HG02973 (cell line): ENCODE results near the gene FRS3.

ENCODE experiments used
- ATAC-seq: cut with Tn5 transposase; IDR thresholded peaks from one replicate; pipeline ENCODE4 v1.9.1; 2021; ENCODE audit warnings: moderate library complexity; ENCODE audit not compliant: unreplicated experiment

The FRS3 gene

DNA sequence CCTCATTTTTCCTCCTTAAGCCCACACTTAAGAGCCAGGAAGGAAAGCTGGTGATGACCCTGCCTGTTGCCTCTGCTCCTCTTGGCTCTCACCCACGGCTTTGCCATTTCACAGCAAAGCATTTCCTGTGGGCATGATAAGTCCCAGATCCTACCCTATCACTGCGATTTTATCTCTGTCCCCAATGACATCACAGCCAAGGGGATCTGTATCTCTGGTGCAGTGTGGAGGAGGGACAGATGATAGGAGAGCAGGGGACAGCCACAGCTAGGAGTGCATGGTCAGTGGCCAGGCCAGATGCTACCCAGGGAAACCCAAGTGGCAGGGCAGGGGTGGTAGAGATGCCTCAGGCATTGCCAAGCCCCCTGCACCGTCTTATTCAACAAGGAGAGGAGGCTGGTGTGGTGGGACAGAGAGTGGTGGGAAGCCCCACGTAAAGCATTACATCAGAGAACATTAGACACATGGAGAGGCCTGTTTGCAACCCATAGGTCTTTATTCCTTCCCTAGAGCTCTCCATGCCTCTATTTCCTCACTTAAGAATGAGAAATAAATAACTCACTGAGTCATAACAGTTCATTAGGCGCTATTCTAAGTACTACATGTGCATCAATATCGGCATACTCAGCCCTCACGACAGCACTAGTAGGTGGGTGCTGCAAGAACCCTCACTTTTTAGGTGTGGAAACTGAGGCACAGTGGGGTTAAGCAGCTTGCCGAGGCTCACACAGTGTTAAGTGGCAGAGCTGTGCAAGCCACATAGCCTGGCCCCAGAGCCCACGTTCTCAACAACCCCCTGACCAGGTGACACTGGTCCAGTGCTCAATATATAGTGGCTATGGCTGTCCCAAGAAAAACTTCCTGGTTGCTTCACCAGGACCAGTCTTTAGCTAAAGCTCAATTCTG is 48.9 kb downstream of the FRS3 start:
- no peak for ATAC-seq

DNA sequence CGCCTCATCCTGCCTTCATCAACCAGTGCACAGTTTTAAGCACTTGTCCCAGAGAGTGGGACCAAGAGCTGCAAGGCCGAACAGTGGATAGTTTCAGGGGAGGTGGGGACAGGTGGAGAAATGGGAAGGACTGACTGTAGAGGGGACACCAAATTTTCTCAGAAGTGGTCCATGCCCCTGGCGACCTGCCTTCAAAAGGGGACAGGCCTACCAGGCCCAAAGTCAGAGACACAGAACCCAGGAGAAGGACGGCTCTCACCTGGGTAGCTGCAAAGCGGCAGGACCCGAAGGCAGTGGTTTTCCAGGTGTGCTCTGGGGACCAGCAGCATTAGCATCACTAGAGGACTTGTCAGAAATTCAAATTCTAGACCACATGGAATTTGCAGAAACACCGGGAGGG is 50.1 kb downstream of the FRS3 start:
- no peak for ATAC-seq

GRCh38 chr6:41728954-41729353 is 50.7 kb downstream of the FRS3 start:
- no peak for ATAC-seq

- ATAC-seq: no peak
Measured at GRCh38 chr6:41728073-41728936, 51.4 kb downstream of the FRS3 start.

DNA sequence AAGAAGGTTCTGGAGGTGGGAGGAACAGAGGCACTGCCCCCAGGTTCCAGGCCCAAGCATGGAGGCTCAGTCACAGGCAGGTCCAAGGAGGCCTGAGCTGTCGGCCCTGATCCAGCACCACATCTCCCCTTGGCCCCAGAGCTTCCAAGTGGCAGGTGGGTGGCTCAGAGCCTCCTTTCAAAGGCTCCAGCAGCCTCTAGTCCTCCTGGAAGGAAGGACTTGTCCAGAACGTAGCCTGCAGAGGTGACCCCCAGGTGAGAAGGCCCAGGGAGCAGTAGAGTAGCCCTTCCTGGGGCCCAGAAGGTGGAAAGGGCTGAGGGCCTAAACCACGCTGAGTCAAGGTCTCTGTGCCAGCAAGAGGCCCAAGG is 52.0 kb downstream of the FRS3 start:
- no peak for ATAC-seq

DNA sequence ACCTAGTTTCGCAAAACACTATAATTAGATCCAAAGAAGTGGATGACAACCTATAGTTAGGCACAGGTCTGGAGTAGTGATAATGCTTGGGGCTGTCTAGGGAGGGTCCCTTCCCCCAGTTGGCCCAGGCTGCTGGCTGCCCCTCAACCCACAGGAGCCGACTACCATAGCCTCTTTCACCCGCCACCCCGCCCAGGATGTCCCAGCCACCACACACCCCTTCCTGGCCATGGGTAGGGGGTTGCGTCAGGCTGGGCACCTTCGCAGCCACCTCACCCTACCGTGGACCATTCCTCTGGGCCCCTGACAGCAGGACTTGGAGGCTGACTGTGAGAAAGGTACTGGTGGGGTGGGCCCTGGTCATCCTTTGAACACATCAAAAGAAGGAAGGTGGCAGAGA is 52.8 kb downstream of the FRS3 start:
- no peak for ATAC-seq

GRCh38 chr6:41724586-41725501 is 54.9 kb downstream of the FRS3 start:
- ATAC-seq: no peak

- ATAC-seq: no peak
Measured at GRCh38 chr6:41724228-41724580, 55.5 kb downstream of the FRS3 start.

GRCh38 chr6:41723530-41724227 is 56.0 kb downstream of the FRS3 start:
- ATAC-seq: peak; percentile 64

DNA sequence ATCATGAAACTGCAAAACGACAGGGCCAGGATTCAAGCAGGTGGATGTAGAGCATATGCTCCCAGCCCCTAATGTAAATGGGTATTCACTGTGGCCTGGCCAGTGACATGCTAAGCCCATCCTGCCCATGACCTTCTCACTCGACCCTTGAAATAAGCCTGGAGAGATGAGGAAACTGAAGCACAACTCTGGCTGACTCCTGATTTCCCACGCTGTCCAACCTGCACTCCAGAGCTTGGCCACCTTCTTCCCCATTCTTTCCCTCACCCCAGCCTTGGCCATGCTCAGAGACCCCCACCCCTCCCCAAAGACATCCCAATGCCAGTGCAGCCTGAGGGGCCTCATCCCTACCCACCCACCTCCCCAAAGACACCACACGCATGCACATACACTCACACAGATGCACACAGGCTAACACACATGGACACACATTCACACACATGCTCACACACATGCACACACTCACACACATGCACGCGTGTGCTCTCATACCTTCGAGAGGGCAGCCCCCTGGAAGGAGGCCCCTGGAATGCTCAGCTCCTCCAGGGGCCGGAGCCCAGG is 56.7 kb downstream of the FRS3 start:
- ATAC-seq: no peak

GRCh38 chr6:41721414-41721813 is 58.3 kb downstream of the FRS3 start:
- no peak for ATAC-seq

- no peak for ATAC-seq
Measured at GRCh38 chr6:41720783-41721182, 58.9 kb downstream of the FRS3 start.

- no peak for ATAC-seq
Measured at GRCh38 chr6:41720262-41720620, 59.5 kb downstream of the FRS3 start.
